ENCODE data around the gene PPP3CA.
"Not testable (repeated sequence)": the region's sequence is repeated elsewhere in the genome, so short reads cannot be mapped to it uniquely, and the experiment has no call there.

Gene PPP3CA

GRCh38 chr4:101211146-101211553 lies 136.2 kb downstream of the PPP3CA start:
- no peak for DNase-seq (ENCODE audit: low spot score)

GRCh38 chr4:101210331-101210730 lies 137.0 kb downstream of the PPP3CA start:
- no peak for DNase-seq (ENCODE audit: low spot score)

GRCh38 chr4:101208171-101208570 lies 139.2 kb downstream of the PPP3CA start:
- DNase-seq (ENCODE audit: low spot score): no peak

GRCh38 chr4:101205916-101206315 lies 141.4 kb downstream of the PPP3CA start:
- DNase-seq (ENCODE audit: low spot score): no peak

- DNase-seq (ENCODE audit: low spot score): no peak
Measured at GRCh38 chr4:101201421-101201820, 145.9 kb downstream of the PPP3CA start.

GRCh38 chr4:101200561-101200960 lies 146.8 kb downstream of the PPP3CA start:
- no peak for DNase-seq (ENCODE audit: low spot score)

- peak; percentile 39 for DNase-seq (ENCODE audit: low spot score)
Measured at GRCh38 chr4:101199507-101200285, 147.6 kb downstream of the PPP3CA start.

- DNase-seq (ENCODE audit: low spot score): no peak
Measured at GRCh38 chr4:101198682-101199339, 148.5 kb downstream of the PPP3CA start.

GRCh38 chr4:101197350-101197749 lies 150.0 kb downstream of the PPP3CA start:
- no peak for DNase-seq (ENCODE audit: low spot score)

- DNase-seq (ENCODE audit: low spot score): no peak
Measured at GRCh38 chr4:101192244-101192643, 155.1 kb downstream of the PPP3CA start.

GRCh38 chr4:101191302-101192098 lies 155.8 kb downstream of the PPP3CA start:
- DNase-seq (ENCODE audit: low spot score): peak; percentile 81

GRCh38 chr4:101190751-101191150 lies 156.6 kb downstream of the PPP3CA start:
- DNase-seq (ENCODE audit: low spot score): no peak

GRCh38 chr4:101188906-101189305 lies 158.4 kb downstream of the PPP3CA start:
- DNase-seq (ENCODE audit: low spot score): no peak

- DNase-seq (ENCODE audit: low spot score): peak; percentile 31
Measured at GRCh38 chr4:101187841-101188240, 159.5 kb downstream of the PPP3CA start.

- DNase-seq (ENCODE audit: low spot score): no peak
Measured at GRCh38 chr4:101186567-101187184, 160.7 kb downstream of the PPP3CA start.

GRCh38 chr4:101184668-101185067 lies 162.7 kb downstream of the PPP3CA start:
- DNase-seq (ENCODE audit: low spot score): no peak

GRCh38 chr4:101183666-101184373 lies 163.5 kb downstream of the PPP3CA start:
- DNase-seq (ENCODE audit: low spot score): no peak

GRCh38 chr4:101183221-101183620 lies 164.1 kb downstream of the PPP3CA start:
- DNase-seq (ENCODE audit: low spot score): no peak

- not testable (repeated sequence) for DNase-seq (ENCODE audit: low spot score)
Measured at GRCh38 chr4:101182688-101183087, 164.6 kb downstream of the PPP3CA start.

- no peak for DNase-seq (ENCODE audit: low spot score)
Measured at GRCh38 chr4:101178731-101179130, 168.6 kb downstream of the PPP3CA start.

- no peak for DNase-seq (ENCODE audit: low spot score)
Measured at GRCh38 chr4:101177154-101177553, 170.2 kb downstream of the PPP3CA start.
